GM23338 (cell line): Measurements from ENCODE around the gene TPO. TPM values are rescaled to one million over a fixed set of nuclear protein-coding genes. Genes with fewer than 3 reads are reported as not detected.

Experiments
- ATAC-seq: fragments of 200-7000 bp; cut with Tn5 transposase; 3 replicates; pipeline ENCODE4 v1.9.1; 2020
- DNase-seq: peaks from one replicate; pipeline ENCODE4 v3.0.0-alpha.2; 2015; ENCODE audit warnings: low spot score
- H2AFZ ChIP-seq: fragments of 200-600 bp; sonication (generic); 2 replicates; pipeline ENCODE4 v1.8.0; 2016; ENCODE audit warnings: antibody characterized with exemption, mild to moderate bottlenecking, moderate library complexity
- H3F3A ChIP-seq: fragments of 200-600 bp; sonication (generic); replicated peaks from 2 replicates; pipeline ENCODE4 v1.8.0; 2017; ENCODE audit warnings: antibody characterized with exemption, mixed run types, low read depth
- H3K27ac ChIP-seq: fragments of 200-600 bp; sonication (generic); 2 replicates; pipeline ENCODE4 v1.6.1; 2016; ENCODE audit warnings: low read depth
- H3K27me3 ChIP-seq: fragments of 200-600 bp; sonication (generic); 2 replicates; pipeline ENCODE4 v1.8.0; 2016; ENCODE audit warnings: mild to moderate bottlenecking, mixed run types, moderate library complexity; ENCODE audit not compliant: insufficient read depth
- H3K36me3 ChIP-seq: fragments of 200-600 bp; sonication (generic); 2 replicates; pipeline ENCODE4 v1.8.0; 2016; ENCODE audit warnings: mild to moderate bottlenecking; ENCODE audit not compliant: insufficient read depth
- H3K4me1 ChIP-seq: fragments of 200-600 bp; sonication (generic); 2 replicates; pipeline ENCODE4 v1.8.0; 2016; ENCODE audit warnings: mild to moderate bottlenecking, moderate library complexity; ENCODE audit not compliant: insufficient read depth
- H3K4me2 ChIP-seq: fragments of 200-600 bp; sonication (generic); 2 replicates; pipeline ENCODE4 v1.7.1; 2017; ENCODE audit warnings: mixed run types
- H3K4me3 ChIP-seq: fragments of 200-600 bp; sonication (generic); 2 replicates; pipeline ENCODE4 v1.6.1; 2016; ENCODE audit warnings: mixed run types
- H3K79me2 ChIP-seq: fragments of 200-600 bp; sonication (generic); replicated peaks from 2 replicates; pipeline ENCODE4 v1.8.0; 2017; ENCODE audit warnings: mild to moderate bottlenecking; ENCODE audit not compliant: insufficient read depth
- H3K9me2 ChIP-seq: fragments of 200-600 bp; sonication (generic); 2 replicates; pipeline ENCODE4 v1.8.0; 2017; ENCODE audit not compliant: insufficient read depth
- H4K20me1 ChIP-seq: fragments of 200-600 bp; sonication (generic); replicated peaks from 2 replicates; pipeline ENCODE4 v1.8.0; 2017; ENCODE audit warnings: mild to moderate bottlenecking; ENCODE audit not compliant: insufficient read depth
- H3K27ac Mint-ChIP-seq: 2 replicates; pipeline ENCODE4 v1.8.0; 2020; ENCODE audit warnings: inconsistent platforms, mild to moderate bottlenecking, moderate library complexity, mixed read lengths
- H3K27me3 Mint-ChIP-seq: 3 replicates; pipeline ENCODE4 v1.8.0; 2022; ENCODE audit warnings: low read depth, mild to moderate bottlenecking, moderate library complexity, mixed read lengths, inconsistent platforms; ENCODE audit not compliant: insufficient read depth, poor library complexity
- H3K36me3 Mint-ChIP-seq: 3 replicates; pipeline ENCODE4 v1.8.0; 2021; ENCODE audit warnings: low read depth, mild to moderate bottlenecking, inconsistent platforms, moderate library complexity, mixed read lengths
- H3K4me1 Mint-ChIP-seq: 3 replicates; pipeline ENCODE4 v1.8.0; 2020; ENCODE audit warnings: mild to moderate bottlenecking, inconsistent platforms, mixed read lengths
- H3K4me3 Mint-ChIP-seq: 3 replicates; pipeline ENCODE4 v1.8.0; 2021; ENCODE audit warnings: moderate library complexity, mild to moderate bottlenecking, inconsistent platforms, mixed read lengths
- H3K9me3 Mint-ChIP-seq: 3 replicates; pipeline ENCODE4 v1.8.0; 2020; ENCODE audit warnings: moderate library complexity, mild to moderate bottlenecking, inconsistent platforms, mixed read lengths
- CREB1 ChIP-seq: fragments of 250-450 bp; sonication (Bioruptor Pico); IDR thresholded peaks from 2 replicates; pipeline ENCODE4 v1.5.0; 2020; ENCODE audit warnings: low read depth, mild to moderate bottlenecking, moderate library complexity
- CTCF ChIP-seq, 2 experiments: fragments of 200-600 bp in 1 of 2; sonication (generic) in 1 of 2; conservative IDR thresholded peaks; 2 replicates each; pipeline versions ENCODE4 v1.5.1 to v1.6.1; 2016 to 2017; ENCODE audit warnings: antibody characterized with exemption in 2 of 2, low read depth in 2 of 2, mild to moderate bottlenecking in 2 of 2, moderate library complexity in 1 of 2
- ETS1 ChIP-seq: IDR thresholded peaks from 2 replicates; pipeline ENCODE4 v1.6.1; 2016; ENCODE audit warnings: antibody characterized with exemption
- EZH2 ChIP-seq: fragments of 200-600 bp; sonication (generic); IDR thresholded peaks from one replicate; pipeline ENCODE4 v1.8.0; 2017; ENCODE audit warnings: antibody characterized with exemption, mild to moderate bottlenecking, low read depth; ENCODE audit not compliant: unreplicated experiment
- EZH2phosphoT487 ChIP-seq: fragments of 200-600 bp; sonication (generic); IDR thresholded peaks from one replicate; pipeline ENCODE4 v1.8.1; 2018; ENCODE audit warnings: antibody characterized with exemption; ENCODE audit not compliant: unreplicated experiment
- JUNB ChIP-seq: IDR thresholded peaks from one replicate; pipeline ENCODE4 v1.6.1; 2016; ENCODE audit warnings: antibody characterized with exemption; ENCODE audit not compliant: unreplicated experiment
- NANOG ChIP-seq: IDR thresholded peaks from 2 replicates; pipeline ENCODE4 v1.6.1; 2016; ENCODE audit warnings: antibody characterized with exemption, borderline replicate concordance
- POLR2AphosphoS5 ChIP-seq: IDR thresholded peaks from 2 replicates; pipeline ENCODE4 v1.6.1; 2016; ENCODE audit warnings: antibody characterized with exemption, low read depth
- REST ChIP-seq: IDR thresholded peaks from one replicate; pipeline ENCODE4 v1.6.1; 2018; ENCODE audit warnings: antibody characterized with exemption; ENCODE audit not compliant: unreplicated experiment
- STAT1 ChIP-seq: IDR thresholded peaks from one replicate; pipeline ENCODE4 v1.6.1; 2016; ENCODE audit warnings: antibody characterized with exemption; ENCODE audit not compliant: unreplicated experiment
- ZNF114 ChIP-seq: fragments of 250-450 bp; sonication (Bioruptor Pico); IDR thresholded peaks from 2 replicates; pipeline ENCODE4 v1.5.0; 2020; ENCODE audit warnings: mild to moderate bottlenecking, moderate library complexity
- ZNF331 ChIP-seq: fragments of 250-450 bp; sonication (Bioruptor Pico); IDR thresholded peaks from 2 replicates; pipeline ENCODE4 v1.5.0; 2020; ENCODE audit warnings: low read depth, mild to moderate bottlenecking, moderate library complexity
- ZNF462 ChIP-seq: fragments of 250-450 bp; sonication (Bioruptor Pico); IDR thresholded peaks from 2 replicates; pipeline ENCODE4 v1.5.0; 2020; ENCODE audit warnings: mild to moderate bottlenecking, moderate library complexity
- polyA plus RNA-seq: library from polyadenylated mRNA; unstranded; fragments of >200 nt; fragmentation: Nextera tagmentation; extraction: Ambion mirVana; gene quantifications from 2 replicates; pipeline ENCODE4 v1.2.1, GENCODE V29; 2016
- total RNA-seq: library from RNA; depleted of rRNA; stranded (reverse); fragments of >200 nt; shearing (Covaris generic); gene quantifications from 2 replicates; pipeline ENCODE4 v1.2.3, GENCODE V29; 2014

Gene TPO
- total and polyA plus RNA-seq, 2 experiments from 2014 or later, result 0.74 TPM; not detected in 1

GRCh38 chr2:1460851-1461418 is 47.7 kb downstream of the TPO start:
- no peak for TF ChIP-seq EZH2
- no peak for TF ChIP-seq ZNF331 (CRISPR knock-in tag)
- TF ChIP-seq REST, result no peak
- TF ChIP-seq NANOG, result no peak
- no peak for TF ChIP-seq ZNF462 (CRISPR knock-in tag)
- no peak for TF ChIP-seq CREB1 (CRISPR knock-in tag)
- no peak for TF ChIP-seq CTCF (conservative IDR thresholded peaks at IDR 0.05; ENCODE audit: low read depth in 2 of 2)
- TF ChIP-seq JUNB, result no peak
- TF ChIP-seq ZNF114 (CRISPR knock-in tag), result no peak
- TF ChIP-seq ETS1, result no peak
- no peak for TF ChIP-seq STAT1
- no peak for TF ChIP-seq POLR2AphosphoS5
- TF ChIP-seq EZH2phosphoT487, result no peak
- Histone ChIP-seq H3K4me3 (no peak overlapping the region), H3K27ac (no peak overlapping the region), H4K20me1 (no peaks in the 10 kb centered on the region), H3K79me2 (no peaks in the 10 kb centered on the region), H3K4me2 (no peak overlapping the region), H3K27me3 (no peaks in the 10 kb centered on the region), H2AFZ (no peak overlapping the region), H3F3A (peaks cover 15% of the 10 kb centered on the region), H3K4me1 (no peaks in the 10 kb centered on the region), H3K9me2 (no peaks in the 10 kb centered on the region), H3K36me3 (no peaks in the 10 kb centered on the region)
- ATAC-seq (no peak), DNase-seq (no peak)
- H3K4me1 Mint-ChIP-seq, result peaks cover 6% of the 10 kb centered on the region; the same call in 2 of the 3 replicates
- H3K4me3 Mint-ChIP-seq, result no peak overlapping the region
- H3K27me3 Mint-ChIP-seq, result peaks cover 1% of the 10 kb centered on the region
- H3K36me3 Mint-ChIP-seq, result no peaks in the 10 kb centered on the region
- H3K27ac Mint-ChIP-seq, result no peak overlapping the region
- peaks cover 27% of the 10 kb centered on the region; the same call in 2 of the 3 replicates for H3K9me3 Mint-ChIP-seq
